Astrocyte of the hippocampus (primary cell): Measurements from ENCODE around the gene SCNN1B.
"Not testable (repeated sequence)": the region's sequence is repeated elsewhere in the genome, so short reads cannot be mapped to it uniquely, and the experiment has no call there.

ENCODE experiments used
- DNase-seq: peaks from one replicate; pipeline ENCODE4 v3.0.0; 2011; ENCODE audit warnings: low read depth, low spot score

The SCNN1B gene, protein sequence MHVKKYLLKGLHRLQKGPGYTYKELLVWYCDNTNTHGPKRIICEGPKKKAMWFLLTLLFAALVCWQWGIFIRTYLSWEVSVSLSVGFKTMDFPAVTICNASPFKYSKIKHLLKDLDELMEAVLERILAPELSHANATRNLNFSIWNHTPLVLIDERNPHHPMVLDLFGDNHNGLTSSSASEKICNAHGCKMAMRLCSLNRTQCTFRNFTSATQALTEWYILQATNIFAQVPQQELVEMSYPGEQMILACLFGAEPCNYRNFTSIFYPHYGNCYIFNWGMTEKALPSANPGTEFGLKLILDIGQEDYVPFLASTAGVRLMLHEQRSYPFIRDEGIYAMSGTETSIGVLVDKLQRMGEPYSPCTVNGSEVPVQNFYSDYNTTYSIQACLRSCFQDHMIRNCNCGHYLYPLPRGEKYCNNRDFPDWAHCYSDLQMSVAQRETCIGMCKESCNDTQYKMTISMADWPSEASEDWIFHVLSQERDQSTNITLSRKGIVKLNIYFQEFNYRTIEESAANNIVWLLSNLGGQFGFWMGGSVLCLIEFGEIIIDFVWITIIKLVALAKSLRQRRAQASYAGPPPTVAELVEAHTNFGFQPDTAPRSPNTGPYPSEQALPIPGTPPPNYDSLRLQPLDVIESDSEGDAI

DNA sequence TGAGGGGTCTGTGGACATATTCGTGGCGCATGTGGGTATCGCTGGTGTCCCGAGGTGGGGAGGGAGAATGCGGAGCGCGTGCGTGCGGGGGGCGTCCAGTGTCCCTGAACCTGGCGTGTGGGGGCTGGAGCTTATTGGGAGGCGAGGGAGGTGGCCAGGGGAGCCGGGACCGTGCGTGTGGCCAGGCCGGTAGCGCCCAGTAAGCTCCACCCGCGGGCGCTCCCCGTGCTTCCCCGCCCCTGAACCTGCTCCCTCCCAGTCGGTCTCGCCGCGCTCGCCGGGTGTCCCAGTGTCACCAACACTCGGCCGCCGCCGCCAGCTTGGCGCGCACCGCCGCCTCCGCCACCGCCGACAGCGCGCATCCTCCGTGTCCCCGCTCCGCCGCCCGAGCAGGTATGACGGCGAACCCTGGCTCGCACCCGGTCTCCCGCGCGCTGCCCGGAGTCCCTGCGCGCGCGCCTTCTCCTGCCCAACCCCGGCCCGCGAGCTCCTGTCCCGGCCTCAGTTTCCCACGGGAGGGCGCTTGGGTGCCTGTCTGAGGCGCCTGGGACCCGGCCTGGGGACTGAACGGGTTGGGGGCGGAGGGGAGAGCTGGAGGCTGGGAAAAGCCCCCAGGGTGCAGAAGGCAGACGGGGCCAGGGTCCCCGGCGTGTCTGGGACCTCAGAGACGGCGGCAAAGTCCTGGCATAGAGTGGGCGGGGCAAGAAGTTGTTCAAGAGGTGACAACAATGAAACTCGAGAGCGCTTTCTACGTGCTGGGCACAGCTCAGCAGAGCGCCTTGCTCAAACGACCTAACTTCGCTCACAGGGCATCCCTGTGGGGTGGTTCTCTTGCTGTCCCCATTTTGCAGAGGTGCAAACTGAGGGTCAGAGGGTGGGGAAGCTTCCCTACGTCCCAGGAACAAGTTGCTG lies at the start of gene SCNN1B:
SCNN1B (plus strand) TSS at position 258 of the 912 bp plus-strand sequence. CDS start 46,298 bp downstream, outside the sequence.
- DNase-seq: no peak

DNA sequence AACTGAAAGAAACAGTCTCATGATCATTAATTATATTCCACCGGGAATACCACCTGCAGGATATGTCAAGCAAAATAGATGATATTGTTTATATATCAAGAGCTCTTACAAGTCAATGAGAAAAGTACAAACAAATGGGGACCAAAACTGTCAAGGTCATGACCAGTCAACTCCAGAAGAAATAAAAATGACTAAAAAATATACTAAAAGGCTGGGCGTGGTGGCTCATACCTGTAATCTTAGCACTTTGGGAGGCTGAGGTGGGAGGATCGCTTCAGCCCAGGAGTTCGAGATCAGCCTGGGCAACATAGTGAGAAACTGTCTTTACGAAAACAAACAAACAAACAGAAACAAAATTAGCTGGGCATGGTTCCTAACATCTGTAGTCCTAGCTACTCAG lies 49.8 kb upstream of the SCNN1B start:
- DNase-seq: no peak

DNA sequence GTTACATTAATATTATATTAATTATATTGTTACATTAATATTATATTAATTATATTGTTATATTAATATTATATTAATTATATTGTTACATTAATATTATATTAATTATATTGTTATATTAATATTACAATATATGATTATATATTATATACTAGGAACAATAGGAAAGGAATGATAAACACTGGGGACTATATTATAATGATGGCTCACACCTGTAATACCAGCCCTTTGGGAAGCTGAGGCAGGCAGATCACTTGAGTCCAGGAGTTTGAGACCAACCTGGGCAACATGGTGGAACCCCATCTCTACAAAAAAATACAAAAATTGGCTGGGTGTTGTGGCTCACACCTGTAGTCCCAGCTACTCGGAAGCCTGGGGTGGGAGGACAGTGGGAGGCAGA lies 48.5 kb upstream of the SCNN1B start:
- DNase-seq: not testable (repeated sequence)

DNA sequence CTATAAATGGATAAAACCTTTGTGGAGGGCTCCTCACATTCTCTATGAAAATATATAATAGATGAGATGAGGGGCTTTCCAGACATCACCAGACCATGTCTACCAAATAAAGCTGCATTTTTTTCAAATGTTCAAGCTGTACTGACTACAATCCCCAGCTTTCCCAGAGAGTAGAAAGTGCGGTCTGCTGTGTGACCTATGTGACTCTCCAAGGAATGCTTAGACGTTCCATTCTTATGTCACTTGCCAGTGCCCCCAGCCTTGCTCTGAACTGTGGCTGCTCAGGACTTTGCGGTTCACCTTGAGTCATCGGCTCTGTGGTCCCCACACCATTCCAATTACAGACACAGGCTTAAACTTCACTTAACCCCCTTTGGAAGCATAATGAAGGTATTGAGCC lies 47.8 kb upstream of the SCNN1B start:
- peak; percentile 92 for DNase-seq

DNA sequence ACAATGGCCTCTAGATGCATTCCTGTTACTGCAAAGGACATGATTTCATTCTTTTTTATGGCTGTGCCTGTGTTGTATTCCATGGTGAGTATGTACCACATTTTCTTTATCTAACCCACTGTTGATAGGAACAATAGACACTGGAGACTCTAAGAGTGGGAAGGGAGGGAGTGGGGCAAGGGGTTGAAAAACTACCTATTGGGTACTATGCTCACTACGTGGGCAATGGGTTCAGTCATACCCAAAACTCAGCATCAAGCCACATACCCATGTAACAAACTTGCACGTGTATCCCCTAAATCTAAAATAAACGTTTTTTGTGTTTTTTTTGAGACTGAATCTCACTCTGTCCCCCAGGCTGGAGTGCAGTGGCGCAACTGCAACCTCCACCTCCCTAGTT lies 47.1 kb upstream of the SCNN1B start:
- no peak for DNase-seq

DNA sequence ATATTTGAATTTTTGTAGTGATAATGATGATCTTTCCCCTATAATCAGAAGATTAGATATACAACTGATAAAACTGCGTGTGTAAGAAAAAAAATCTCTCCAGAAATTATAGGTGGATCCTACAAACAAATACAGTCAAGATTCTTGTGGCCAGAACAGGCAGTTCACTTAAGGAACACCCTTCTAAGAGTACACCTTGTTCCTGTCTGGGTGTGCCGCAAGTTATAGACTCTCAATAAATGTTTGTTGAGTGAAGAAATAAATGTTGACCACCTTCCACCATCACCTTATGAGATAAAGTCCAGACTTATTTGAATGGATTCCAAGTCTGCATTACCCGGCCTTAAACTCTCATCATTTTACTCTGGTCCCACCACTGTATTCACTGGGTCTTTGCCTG lies 45.7 kb upstream of the SCNN1B start:
- DNase-seq: no peak

DNA sequence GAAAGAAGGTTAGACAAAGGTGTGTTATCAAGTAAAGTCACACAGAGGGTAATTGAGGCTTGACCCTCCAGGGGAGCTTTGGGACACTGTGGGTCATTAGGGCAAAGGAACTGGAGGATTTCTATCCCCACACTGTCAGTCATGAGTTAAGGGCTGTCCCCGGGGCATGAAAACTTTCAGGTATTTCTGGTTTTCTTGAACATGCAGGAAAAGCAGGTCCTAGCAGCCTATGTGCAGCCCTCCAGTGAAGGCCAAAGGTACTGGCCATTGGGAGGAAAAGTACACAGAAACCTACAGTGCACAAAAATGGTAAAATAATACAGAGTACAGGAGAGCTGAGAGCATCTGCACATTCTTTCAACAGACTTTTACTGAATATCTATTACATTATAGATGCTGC lies 44.4 kb upstream of the SCNN1B start:
- no peak for DNase-seq

DNA sequence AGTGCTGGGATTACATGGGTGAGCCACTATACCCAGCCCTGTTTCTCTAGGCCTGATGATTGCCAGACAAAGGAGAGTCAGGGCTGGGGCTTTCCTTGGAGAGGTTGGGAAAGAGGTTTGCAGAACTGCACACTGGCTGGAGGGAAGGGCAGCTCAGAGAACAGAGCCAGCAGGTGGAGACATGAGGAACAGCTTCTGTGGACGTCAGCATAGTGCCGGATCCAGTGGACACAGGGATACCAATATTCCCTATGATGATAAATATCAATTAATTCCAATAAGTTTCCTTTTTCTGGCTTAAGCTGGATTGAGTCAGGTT lies 43.2 kb upstream of the SCNN1B start:
- DNase-seq: no peak

DNA sequence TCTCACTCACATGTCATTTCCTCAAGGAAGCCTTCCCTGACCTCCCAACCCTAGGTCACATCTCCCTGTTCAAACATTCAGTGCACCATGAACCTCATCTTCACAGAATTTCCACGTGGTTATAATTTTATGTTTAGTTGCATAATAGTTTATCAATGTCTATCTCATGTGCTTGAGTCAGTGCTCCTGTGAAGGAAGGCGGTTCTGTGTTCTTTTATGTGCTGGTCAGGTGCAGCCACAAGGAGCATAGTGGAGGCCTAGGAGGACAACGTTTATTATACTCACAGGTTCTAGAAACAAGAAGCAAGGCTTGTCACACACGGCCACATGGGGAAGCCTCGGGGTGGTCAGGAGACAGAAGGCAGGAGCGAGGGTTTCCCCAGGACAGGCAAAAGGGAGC lies 34.5 kb upstream of the SCNN1B start:
- no peak for DNase-seq

DNA sequence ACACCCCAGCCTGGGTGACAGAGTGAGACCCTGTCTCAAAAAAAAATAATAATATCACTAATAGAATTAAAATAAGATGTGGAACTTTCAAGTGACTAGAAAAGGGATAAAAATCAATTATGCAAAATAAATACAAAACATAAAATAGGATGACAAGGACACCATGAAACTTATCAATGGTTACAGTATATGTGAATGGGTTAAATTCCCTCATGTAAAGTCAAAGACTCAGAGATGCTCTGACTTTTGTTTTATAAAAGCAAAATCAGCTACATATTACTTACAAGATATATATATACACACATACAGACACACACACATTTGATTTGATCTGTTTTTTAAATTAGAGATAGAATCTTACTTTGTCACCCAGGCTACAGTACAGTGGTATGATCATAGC lies 33.5 kb upstream of the SCNN1B start:
- no peak for DNase-seq

DNA sequence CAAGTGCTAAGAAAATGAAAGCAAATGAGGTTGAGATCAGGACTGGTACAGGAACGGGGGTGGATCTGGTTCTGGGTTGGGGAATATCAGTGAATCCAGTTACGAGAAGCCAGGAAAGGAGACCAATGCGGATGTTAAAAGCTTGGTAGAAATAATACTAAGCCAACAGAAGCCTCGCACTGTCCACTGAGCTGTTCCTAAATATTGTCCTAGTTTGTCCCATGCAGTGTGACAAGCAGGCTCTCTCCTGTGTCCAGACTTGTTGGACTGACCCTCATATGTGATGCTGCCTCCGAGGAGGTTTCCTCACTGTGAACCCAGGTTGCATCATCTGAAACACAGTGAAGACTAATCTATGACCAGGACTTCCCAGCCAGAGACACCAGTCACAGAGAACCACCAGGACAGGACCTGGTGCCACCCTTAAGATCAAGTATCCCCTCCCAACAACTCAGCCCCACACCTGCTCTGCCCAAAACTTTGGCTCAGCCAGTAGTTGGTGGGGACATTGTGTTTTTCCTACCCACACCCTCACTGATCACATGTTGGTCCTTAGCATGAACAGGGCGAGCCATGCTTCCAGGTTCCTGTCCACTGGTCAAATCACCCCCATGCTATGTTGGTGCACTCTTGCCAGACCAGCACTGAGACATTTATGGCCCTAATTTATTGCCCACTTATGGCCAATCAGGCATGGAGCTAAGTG lies 32.7 kb upstream of the SCNN1B start:
- DNase-seq: no peak

DNA sequence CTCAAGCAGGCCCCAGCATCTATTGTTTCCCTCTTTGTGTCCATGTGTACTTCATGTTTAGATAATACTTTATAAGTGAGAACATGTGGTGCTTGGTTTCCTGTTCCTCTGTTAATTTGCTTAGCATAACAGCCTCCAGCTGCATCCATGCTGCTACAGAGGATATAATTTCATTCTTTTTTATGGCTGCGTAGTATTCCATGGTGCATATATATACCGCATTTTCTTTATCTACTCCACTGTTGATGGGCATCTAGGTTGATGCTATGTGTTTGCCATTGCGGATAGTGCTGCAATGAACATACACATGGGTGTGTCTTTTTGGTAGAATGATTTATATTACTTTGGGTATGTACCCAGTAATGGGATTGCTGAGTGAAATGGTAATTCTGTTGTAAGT lies 31.4 kb upstream of the SCNN1B start:
- DNase-seq: no peak

DNA sequence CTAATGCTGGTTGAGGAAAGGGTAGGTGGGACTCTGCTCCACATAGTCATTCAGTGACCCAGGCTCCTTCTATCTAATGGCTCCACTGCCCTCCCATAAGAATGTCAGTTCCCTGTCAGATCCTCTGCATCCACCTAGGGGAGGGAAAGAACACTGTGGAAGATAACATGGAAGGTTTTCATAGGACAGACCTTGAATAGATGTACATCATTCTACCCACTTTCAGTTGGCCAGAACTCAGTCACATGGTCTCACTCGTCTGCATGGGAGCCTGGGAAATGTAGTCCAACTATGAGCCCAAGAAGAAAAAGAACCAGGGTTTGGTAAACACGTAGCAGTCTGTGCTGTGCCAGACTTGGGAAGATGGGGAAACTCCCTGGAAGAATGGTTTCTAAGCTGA lies 27.1 kb upstream of the SCNN1B start:
- DNase-seq: no peak

DNA sequence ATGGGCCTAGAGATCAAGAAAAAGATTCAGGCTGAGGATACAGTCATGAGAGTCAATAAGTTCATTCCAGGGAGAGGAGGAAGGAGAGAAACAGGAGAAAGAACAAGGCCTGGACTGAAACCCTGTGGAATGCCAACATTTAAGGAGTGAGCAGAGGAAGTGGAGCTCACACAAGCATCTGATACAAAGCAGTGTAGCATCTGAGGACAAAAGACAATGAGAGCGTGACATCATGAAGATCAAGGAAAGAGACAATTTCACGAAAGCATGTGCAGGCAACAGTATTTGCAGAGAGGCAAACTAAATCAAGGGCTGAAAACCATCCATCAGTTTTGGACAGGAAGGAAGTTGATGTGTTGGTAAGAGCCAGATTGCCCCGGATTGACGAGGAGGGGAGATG lies 25.3 kb upstream of the SCNN1B start:
- DNase-seq: no peak

DNA sequence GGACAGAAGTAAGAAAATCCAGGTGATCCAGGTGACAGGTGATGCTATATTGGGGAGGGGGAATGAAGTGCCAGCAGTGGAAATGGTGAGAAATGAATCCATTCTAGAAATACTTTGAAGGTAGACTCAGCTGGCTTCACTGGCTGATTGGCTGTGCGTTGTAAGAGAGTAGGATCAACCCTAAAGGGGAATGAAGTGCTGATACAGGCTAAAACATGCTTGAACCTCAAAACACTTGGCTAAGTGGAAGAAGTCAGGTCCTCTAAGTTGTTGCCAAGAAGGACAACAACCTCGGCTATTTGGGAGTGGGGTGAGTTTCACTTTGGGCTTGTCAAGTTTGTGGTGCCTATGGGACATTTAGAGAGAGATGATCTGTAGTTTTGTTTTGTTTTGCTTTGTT lies 24.1 kb upstream of the SCNN1B start:
- DNase-seq: no peak

DNA sequence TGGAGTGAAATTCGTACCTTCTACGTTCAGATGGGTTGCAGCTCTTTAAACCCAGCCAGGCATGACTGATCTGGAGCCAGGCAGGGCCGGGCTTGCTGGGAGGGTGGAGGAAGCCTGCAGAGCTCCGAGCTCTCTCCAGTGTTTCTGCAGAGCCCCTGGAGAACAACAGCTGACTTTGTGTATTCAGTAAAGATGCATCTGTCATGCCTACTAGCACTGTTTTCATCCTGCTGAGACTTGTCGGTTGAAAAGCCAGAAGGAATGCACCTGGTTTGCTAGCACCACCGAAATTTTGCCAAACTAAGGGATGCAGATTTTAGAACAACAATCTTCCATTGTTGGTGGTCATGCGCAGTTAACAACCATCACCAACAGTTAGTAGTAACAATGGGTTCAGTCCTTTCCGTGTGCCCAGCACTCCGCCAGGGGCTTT lies 22.4 kb upstream of the SCNN1B start:
- no peak for DNase-seq

DNA sequence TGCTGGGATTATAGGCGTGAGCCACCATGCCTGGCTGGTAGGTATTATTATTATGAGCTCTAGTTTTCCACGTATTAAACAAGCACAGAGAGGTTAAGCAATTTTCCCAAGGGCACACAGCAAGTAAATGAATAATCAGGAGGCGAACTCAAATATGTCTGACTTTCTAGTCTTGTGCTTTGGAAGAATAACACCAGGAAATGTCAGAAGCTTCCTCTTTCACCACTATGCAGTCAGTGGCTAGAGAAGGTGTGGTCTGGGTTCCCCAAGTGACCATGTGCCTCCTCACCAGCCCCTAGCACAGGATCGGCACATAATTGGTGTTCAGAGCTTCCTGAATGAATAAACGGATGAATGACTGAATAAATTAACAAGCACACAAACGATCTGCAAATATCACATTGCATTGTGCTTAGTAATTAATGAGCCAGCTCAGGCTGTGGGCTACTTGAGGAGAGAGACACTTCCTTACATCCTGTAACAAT lies 21.6 kb upstream of the SCNN1B start:
- peak; percentile 20 for DNase-seq

DNA sequence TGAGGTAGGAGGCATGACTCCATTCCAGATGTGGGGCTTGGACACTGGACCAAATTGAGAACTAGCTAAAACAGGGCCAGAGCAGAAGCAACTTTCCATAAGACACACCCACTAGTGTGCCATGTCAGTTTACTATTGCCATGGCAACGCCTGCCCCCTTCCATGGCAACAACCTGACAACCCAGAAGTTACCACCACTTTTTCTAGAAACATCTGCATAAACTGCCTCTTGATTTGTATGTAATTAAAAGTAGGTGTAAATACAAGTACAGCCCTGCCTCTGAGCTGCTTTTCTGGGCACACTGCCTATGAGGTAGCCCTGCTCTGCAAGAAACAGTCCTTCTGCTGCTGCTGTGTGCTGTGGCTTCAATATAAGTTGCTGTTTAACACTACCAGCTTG lies 19.5 kb upstream of the SCNN1B start:
- no peak for DNase-seq

DNA sequence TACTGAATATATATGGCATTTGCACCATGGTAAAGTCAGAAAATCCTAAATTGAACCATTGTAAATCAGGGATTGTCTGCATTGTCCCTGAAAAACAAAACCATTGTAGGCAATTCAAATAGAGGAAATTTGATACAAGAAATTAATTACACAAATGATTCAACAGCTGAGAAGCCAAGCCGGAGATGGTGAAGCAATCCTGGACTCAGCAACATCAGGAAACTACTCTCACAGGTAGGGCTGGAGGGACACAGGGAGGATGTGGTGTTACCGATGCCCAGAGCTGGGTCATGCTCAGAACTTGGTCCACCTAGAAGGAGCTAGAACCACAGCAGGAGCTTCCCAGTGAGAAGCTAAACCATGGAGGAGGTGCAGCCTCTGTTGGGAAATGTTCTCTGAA lies 18.5 kb upstream of the SCNN1B start:
- DNase-seq: no peak

DNA sequence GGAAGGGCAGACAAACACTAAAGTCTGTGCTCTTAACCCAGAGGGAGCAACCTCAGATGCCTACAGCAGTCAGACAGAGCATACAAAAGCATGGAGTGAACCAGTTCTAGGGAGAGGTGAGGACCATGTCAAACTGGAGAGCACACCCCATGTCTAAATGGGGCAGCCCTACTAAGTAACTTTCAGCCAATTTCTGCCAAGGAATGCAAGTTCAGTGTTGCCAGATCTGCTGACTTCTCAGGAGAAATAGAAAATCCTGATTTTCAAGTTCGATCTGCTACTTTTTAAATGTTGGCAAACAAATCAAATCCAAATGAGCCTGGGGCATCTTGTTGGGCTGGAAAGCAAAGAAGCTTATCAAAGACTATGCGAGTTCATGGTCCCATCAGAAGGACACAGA lies 17.5 kb upstream of the SCNN1B start:
- no peak for DNase-seq

DNA sequence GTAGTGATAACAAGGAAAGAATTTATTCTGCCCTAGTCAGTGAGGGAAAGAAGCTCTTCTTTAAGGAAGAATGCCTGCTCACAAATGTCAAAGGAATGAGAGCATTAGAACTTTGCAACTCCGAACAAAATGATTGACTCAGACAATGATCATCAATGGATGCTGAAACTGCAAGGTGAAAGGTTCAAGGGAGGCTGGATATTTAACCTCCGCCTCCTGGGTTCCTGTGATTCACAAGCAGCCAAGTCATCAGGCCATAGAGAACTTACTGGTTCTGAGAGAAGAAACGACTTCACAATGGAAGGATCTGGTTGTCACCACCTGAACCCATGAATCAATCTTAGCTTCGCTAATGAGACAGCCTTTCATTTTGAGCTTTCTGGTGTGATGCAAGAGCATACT lies 16.0 kb upstream of the SCNN1B start:
- DNase-seq: no peak

DNA sequence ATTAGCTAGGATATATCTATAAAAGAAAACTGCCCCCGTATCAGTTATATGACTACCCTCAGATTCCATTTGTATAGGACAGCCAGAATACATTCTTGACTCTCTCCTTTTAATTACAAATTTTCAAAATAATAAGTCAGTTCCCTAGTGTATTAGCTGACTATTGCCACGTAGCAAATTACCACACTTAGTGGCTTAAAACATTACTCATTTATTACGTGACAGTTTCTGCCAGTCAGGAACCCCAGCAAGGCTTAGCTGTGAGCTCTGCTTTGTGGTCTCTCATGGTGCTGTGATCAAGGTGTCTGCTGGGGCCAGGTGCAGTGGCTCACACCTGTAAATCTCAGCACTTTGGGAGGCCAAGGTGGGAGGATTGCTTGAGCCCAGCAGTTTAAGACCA lies 13.9 kb upstream of the SCNN1B start:
- DNase-seq: no peak
